GM12891 (cell line): ENCODE measurements around the gene IQCF6.

Experiments used
- PAX5 ChIP-seq: IDR thresholded peaks from 2 replicates; pipeline ENCODE4 v1.6.1; 2011; ENCODE audit warnings: low read length, moderate library complexity, mild to moderate bottlenecking; ENCODE audit not compliant: insufficient read depth, severe bottlenecking
- POLR2A ChIP-seq: IDR thresholded peaks from 2 replicates; pipeline ENCODE4 v1.6.1; 2011; ENCODE audit warnings: low read depth, low read length, control low read depth
- POLR2AphosphoS5 ChIP-seq: IDR thresholded peaks from 2 replicates; pipeline ENCODE4 v1.6.1; 2011; ENCODE audit warnings: low read depth, low read length, control low read depth
- POU2F2 ChIP-seq: IDR thresholded peaks from 2 replicates; pipeline ENCODE4 v1.6.1; 2011; ENCODE audit warnings: low read depth, mild to moderate bottlenecking, control low read depth, low read length, moderate library complexity
- SPI1 ChIP-seq: IDR thresholded peaks from 2 replicates; pipeline ENCODE4 v1.6.1; 2011; ENCODE audit warnings: low read depth, low read length, control low read depth
- TAF1 ChIP-seq: IDR thresholded peaks from 2 replicates; pipeline ENCODE4 v1.6.1; 2011; ENCODE audit warnings: low read depth, low read length, control low read depth

DNA sequence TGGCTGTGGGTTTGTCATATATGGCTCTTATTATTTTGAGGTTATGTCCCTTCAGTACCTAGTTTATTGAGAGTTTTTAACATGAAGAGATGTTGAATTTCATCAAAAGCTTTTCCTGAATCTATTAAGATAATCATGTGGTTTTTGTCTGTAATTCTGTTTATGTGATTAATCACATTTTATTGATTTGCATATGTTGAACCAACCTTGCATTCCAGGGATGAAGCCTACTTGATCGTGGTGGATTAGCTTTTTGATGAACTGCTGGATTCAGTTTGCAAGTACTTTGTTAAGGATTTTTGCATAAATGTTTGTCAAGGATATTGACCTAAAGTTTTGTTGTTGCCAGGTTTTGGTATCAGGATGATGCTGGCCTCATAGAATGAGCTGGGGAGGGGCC lies 49.3 kb upstream of the IQCF6 start:
- TF ChIP-seq POLR2AphosphoS5 (no peak), POLR2A (no peak), TAF1 (no peak), PAX5 (no peak), POU2F2 (no peak), SPI1 (no peak)
